K562 (cell line): ENCODE data around the gene C20orf96. TPM values are rescaled to one million over a fixed set of nuclear protein-coding genes. Genes with fewer than 3 reads are reported as not detected.

Experiments used
- CC2D1A ChIP-seq: fragments of 450-650 bp; IDR thresholded peaks from 2 replicates; pipeline ENCODE4 v1.6.1; 2017; ENCODE audit warnings: mild to moderate bottlenecking
- MAFF ChIP-seq: IDR thresholded peaks from 2 replicates; pipeline ENCODE4 v1.6.1; 2012; ENCODE audit warnings: low read length, improper control_type of control experiment
- MAZ ChIP-seq, 2 experiments: fragments of 450-650 bp in 1 of 2; sonication (generic) in 1 of 2; formaldehyde crosslinking; IDR thresholded peaks in 1 of 2; conservative IDR thresholded peaks in 1 of 2; 2 replicates each; pipeline versions ENCODE4 v1.4.0 to v1.5.0; 2020; ENCODE audit warnings: mild to moderate bottlenecking in 1 of 2, missing genetic modification reagents in 1 of 2
- SMAD4 ChIP-seq: fragments of 250-450 bp; sonication (Bioruptor Pico); conservative IDR thresholded peaks from 2 replicates; pipeline ENCODE4 v1.8.0; 2021; ENCODE audit warnings: inconsistent platforms, mild to moderate bottlenecking, moderate library complexity
- polyA plus RNA-seq, 8 experiments: library from polyadenylated mRNA; depleted of rRNA in 4 of 8; stranded (reverse) in 5 of 8; unstranded in 3 of 8; fragments of >200 nt; fragmentation: Nextera tagmentation in 2 of 8; fragmentation: Illumina TruSeq in 1 of 8; extraction: Ambion mirVana in 2 of 8; extraction: Trizol in 1 of 8; gene quantifications; 2 replicates each; pipeline versions ENCODE4 v1.2.1 to v1.2.3, GENCODE V29; 2011 to 2014; ENCODE audit warnings: inconsistent platforms in 1 of 8, missing spikeins in 1 of 8
- total RNA-seq, 7 experiments: library from RNA; depleted of rRNA in 6 of 7; stranded (reverse); fragments of >200 nt in 6 of 7; fragmentation: Illumina TruSeq in 2 of 7; extraction: Trizol in 2 of 7; gene quantifications; 2 replicates each; pipeline versions ENCODE4 v1.2.1 to v1.2.3, GENCODE V29; 2011 to 2021; ENCODE audit warnings: low replicate concordance in 1 of 7
- TF ChIP-seq, protein P1 (sequence below): fragments of 450-650 bp; IDR thresholded peaks from 2 replicates; pipeline ENCODE4 v1.6.1; 2017; ENCODE audit warnings: antibody characterized with exemption, mild to moderate bottlenecking

C20orf96 gene
- total and polyA plus RNA-seq, 9 of the 15 experiments (the other 6 are each of a cell fraction or from before 2014, with no cell fraction given) = 1.7 to 11.7 (median 4.2) TPM

DNA sequence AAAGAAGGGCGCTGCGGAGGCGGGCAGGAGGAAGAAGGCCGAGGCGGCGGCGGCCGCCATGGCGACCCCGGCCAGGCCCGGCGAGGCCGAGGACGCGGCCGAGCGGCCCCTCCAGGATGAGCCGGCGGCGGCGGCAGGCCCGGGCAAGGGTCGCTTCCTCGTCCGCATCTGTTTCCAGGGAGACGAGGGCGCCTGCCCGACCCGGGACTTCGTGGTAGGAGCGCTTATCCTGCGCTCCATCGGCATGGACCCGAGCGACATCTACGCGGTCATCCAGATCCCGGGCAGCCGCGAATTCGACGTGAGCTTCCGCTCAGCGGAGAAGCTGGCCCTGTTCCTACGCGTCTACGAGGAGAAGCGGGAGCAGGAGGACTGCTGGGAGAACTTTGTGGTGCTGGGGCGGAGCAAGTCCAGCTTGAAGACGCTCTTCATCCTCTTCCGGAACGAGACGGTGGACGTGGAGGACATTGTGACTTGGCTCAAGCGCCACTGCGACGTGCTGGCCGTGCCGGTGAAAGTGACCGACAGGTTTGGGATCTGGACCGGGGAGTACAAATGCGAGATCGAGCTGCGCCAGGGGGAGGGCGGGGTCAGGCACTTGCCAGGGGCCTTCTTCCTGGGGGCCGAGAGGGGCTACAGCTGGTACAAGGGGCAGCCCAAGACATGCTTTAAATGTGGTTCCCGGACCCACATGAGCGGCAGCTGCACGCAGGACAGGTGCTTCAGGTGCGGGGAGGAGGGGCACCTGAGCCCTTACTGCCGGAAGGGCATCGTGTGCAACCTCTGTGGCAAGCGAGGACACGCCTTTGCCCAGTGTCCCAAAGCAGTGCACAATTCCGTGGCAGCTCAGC, 7.6 kb upstream of the C20orf96 start (continued):
- TF ChIP-seq, protein P1, sequence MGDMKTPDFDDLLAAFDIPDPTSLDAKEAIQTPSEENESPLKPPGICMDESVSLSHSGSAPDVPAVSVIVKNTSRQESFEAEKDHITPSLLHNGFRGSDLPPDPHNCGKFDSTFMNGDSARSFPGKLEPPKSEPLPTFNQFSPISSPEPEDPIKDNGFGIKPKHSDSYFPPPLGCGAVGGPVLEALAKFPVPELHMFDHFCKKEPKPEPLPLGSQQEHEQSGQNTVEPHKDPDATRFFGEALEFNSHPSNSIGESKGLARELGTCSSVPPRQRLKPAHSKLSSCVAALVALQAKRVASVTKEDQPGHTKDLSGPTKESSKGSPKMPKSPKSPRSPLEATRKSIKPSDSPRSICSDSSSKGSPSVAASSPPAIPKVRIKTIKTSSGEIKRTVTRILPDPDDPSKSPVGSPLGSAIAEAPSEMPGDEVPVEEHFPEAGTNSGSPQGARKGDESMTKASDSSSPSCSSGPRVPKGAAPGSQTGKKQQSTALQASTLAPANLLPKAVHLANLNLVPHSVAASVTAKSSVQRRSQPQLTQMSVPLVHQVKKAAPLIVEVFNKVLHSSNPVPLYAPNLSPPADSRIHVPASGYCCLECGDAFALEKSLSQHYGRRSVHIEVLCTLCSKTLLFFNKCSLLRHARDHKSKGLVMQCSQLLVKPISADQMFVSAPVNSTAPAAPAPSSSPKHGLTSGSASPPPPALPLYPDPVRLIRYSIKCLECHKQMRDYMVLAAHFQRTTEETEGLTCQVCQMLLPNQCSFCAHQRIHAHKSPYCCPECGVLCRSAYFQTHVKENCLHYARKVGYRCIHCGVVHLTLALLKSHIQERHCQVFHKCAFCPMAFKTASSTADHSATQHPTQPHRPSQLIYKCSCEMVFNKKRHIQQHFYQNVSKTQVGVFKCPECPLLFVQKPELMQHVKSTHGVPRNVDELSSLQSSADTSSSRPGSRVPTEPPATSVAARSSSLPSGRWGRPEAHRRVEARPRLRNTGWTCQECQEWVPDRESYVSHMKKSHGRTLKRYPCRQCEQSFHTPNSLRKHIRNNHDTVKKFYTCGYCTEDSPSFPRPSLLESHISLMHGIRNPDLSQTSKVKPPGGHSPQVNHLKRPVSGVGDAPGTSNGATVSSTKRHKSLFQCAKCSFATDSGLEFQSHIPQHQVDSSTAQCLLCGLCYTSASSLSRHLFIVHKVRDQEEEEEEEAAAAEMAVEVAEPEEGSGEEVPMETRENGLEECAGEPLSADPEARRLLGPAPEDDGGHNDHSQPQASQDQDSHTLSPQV = no peak
- TF ChIP-seq SMAD4 (CRISPR knock-in tag) (no peak), CC2D1A (peak; percentile 45; the same call in 1 of the 2 replicates), MAFF (no peak), MAZ (CRISPR knock-in tag; conservative IDR thresholded peaks at IDR 0.05 in 1 of 2, IDR thresholded peaks at IDR 0.05 in 1 of 2) (peak in 1 of 2 experiments; percentile 41; a peak in 1 of 4 replicates)
